GM21381 (cell line): Measurements from ENCODE around the gene ZNF594.
"Not testable (repeated sequence)": the region's sequence is repeated elsewhere in the genome, so short reads cannot be mapped to it uniquely, and the experiment has no call there.

ENCODE experiments used
- ATAC-seq: cut with Tn5 transposase; IDR thresholded peaks from one replicate; pipeline ENCODE4 v1.9.1; 2021; ENCODE audit warnings: mild to moderate bottlenecking, moderate library complexity; ENCODE audit not compliant: unreplicated experiment

ZNF594 gene

GRCh38 chr17:5191541-5192417, at the start of gene ZNF594:
Gene ZNF594, minus strand, starts transcription at chr17:5191868. Its CDS starts 7,612 bp downstream, at chr17:5184256.
- ATAC-seq = peak; percentile 96

GRCh38 chr17:5239769-5240168, 48.1 kb upstream of the ZNF594 start:
- ATAC-seq = not testable (repeated sequence)

- ATAC-seq = no peak
Measured at GRCh38 chr17:5238333-5238732, 46.7 kb upstream of the ZNF594 start.

GRCh38 chr17:5237541-5238016, 45.9 kb upstream of the ZNF594 start:
- ATAC-seq = peak; percentile 43

GRCh38 chr17:5236938-5237540, 45.4 kb upstream of the ZNF594 start:
- ATAC-seq = no peak

GRCh38 chr17:5234645-5235576, 43.2 kb upstream of the ZNF594 start, which contains the start of gene SCIMP:
Gene SCIMP, minus strand, starts transcription at chr17:5234860. Its CDS starts 105 bp downstream, at chr17:5234755.
- peak; percentile 52 for ATAC-seq

- not testable (repeated sequence) for ATAC-seq
Measured at GRCh38 chr17:5233492-5233891, 41.8 kb upstream of the ZNF594 start.

GRCh38 chr17:5226940-5227878, 35.5 kb upstream of the ZNF594 start:
- ATAC-seq = peak; percentile 43

GRCh38 chr17:5225668-5226457, 34.2 kb upstream of the ZNF594 start:
- ATAC-seq = peak; percentile 28

- ATAC-seq = not testable (repeated sequence)
Measured at GRCh38 chr17:5221912-5222311, 30.2 kb upstream of the ZNF594 start.

GRCh38 chr17:5220074-5220473, 28.4 kb upstream of the ZNF594 start:
- ATAC-seq = no peak

- no peak for ATAC-seq
Measured at GRCh38 chr17:5219536-5219935, 27.9 kb upstream of the ZNF594 start.

- not testable (repeated sequence) for ATAC-seq
Measured at GRCh38 chr17:5217562-5217961, 25.9 kb upstream of the ZNF594 start.

- no peak for ATAC-seq
Measured at GRCh38 chr17:5211458-5211857, 19.8 kb upstream of the ZNF594 start.

GRCh38 chr17:5210614-5211252, 19.1 kb upstream of the ZNF594 start:
- no peak for ATAC-seq

GRCh38 chr17:5210091-5210490, 18.4 kb upstream of the ZNF594 start:
- ATAC-seq = no peak

GRCh38 chr17:5209396-5209795, 17.7 kb upstream of the ZNF594 start:
- ATAC-seq = no peak

GRCh38 chr17:5203908-5204294, 12.2 kb upstream of the ZNF594 start:
- no peak for ATAC-seq
